Ovary (tissue), 9 donors: ENCODE results near the gene UBAC1. TPM values are rescaled to one million over a fixed set of nuclear protein-coding genes. Genes with fewer than 3 reads are reported as not detected.

Source experiments
- DNase-seq, 5 donors: peaks; one replicate each; pipeline ENCODE4 v3.0.0-alpha.2; 2019 to 2020
- H3K27ac ChIP-seq, 2 donors: fragments of 200-600 bp; one replicate each; pipeline versions ENCODE4 v1.5.1 to v1.8.0; 2019 to 2022
- H3K27me3 ChIP-seq: fragments of 200-600 bp; one replicate; pipeline ENCODE4 v1.8.0; 2022
- H3K36me3 ChIP-seq: fragments of 200-600 bp; sonication (generic); one replicate; pipeline ENCODE4 v1.5.1; 2019
- H3K4me1 ChIP-seq: one replicate; pipeline ENCODE4 v1.8.1; 2013; ENCODE audit warnings: mild to moderate bottlenecking, moderate library complexity; ENCODE audit not compliant: insufficient read depth
- H3K4me3 ChIP-seq: fragments of 200-600 bp; sonication (generic); one replicate; pipeline ENCODE4 v1.5.1; 2017
- H3K9me3 ChIP-seq, 2 donors: fragments of 200-600 bp in 1 of 2; sonication (generic) in 1 of 2; one replicate each; pipeline versions ENCODE4 v1.5.1 to v1.8.1; 2013 to 2019; ENCODE audit warnings: mild to moderate bottlenecking in 1 of 2, moderate library complexity in 1 of 2
- CTCF ChIP-seq, 3 donors: fragments of 450-650 bp in 2 of 3; fragments of 200-600 bp in 1 of 3; IDR thresholded peaks; one replicate each; pipeline versions ENCODE4 v1.5.1 to v1.8.0; 2016 to 2022; ENCODE audit warnings: antibody characterized with exemption in 3 of 3, mild to moderate bottlenecking in 1 of 3
- EP300 ChIP-seq: sonication (generic); formaldehyde crosslinking; IDR thresholded peaks from one replicate; pipeline ENCODE4 v1.6.1; 2017; ENCODE audit warnings: antibody characterized with exemption
- POLR2A ChIP-seq: fragments of 450-650 bp; IDR thresholded peaks from one replicate; pipeline ENCODE4 v1.6.1; 2017; ENCODE audit warnings: antibody characterized with exemption, mild to moderate bottlenecking, moderate library complexity
- WGBS, 3 donors: extraction: QIAGEN DNeasy Blood & Tissue Kit in 1 of 3; methylation state at CpG; one replicate each; pipeline versions ENCODE4 v1.1.5 to v1.1.7; 2013 to 2017; 5-methylcytosine and 5-hydroxymethylcytosine counted together
- intact Hi-C, 4 donors: fragments of 100-400 bp; cut with DNase I; formaldehyde crosslinking; loops; one replicate each; pipeline versions ENCODE4 v1.11.0 to v1.15.1; 2022 to 2023
- polyA plus RNA-seq, 2 donors: library from polyadenylated mRNA; stranded (reverse); fragments of 200-250 nt in 1 of 2; fragments of 350-450 nt in 1 of 2; fragmentation: Illumina TruSeq in 1 of 2; extraction: RNeasy Lipid Tissue Mini Kit (QIAGEN cat#74804) in 1 of 2; gene quantifications; one replicate each; pipeline ENCODE4 v1.2.3, GENCODE V29; 2013 to 2014
- total RNA-seq, 7 donors: library from RNA; depleted of rRNA in 2 of 7; stranded (reverse); fragments of >200 nt in 2 of 7; fragmentation: NEBNext Ultra II Directional in 3 of 7; extraction: Animal tissue kit (Norgen Biotek cat#: 25700) in 3 of 7; gene quantifications; one replicate each; pipeline versions ENCODE4 v1.1.0 to v1.2.4, GENCODE V29; 2016 to 2023
- donor health status: DM: no; HTN: no; CAD: no; lungs with moderate emphysema.
- donor health status: DM: no; HTN: no; CAD: no.
- donor health status: Bipolar disorder and iron deficiency.
- donor health status: DM: yes; HTN: yes; CAD: no.
- donor health status: DM: no; HTN: no; CAD: no.
- donor health status: DM: yes; HTN: yes; CAD: no.

Gene UBAC1
- total and polyA plus RNA-seq, 9 donors = 19.7 to 42.0 (median 33.4) TPM

GRCh38 chr9:136004712-136005111, 43.5 kb upstream of the UBAC1 start:
- Histone ChIP-seq H3K27me3 (no peaks in the 10 kb centered on the region), H3K9me3 (no peaks in the 10 kb centered on the region), H3K4me3 (no peak overlapping the region), H3K36me3 (no peaks in the 10 kb centered on the region), H3K27ac (no peak overlapping the region), H3K4me1 (no peaks in the 10 kb centered on the region)
- TF ChIP-seq EP300 (no peak), CTCF (IDR thresholded peaks at IDR 0.05) (no peak), POLR2A (no peak)
- intact Hi-C loops = no loop called here
- 81 to 93% (median 89%) methylated on average over 12 to 15 of the region's 15 CpGs for WGBS, 3 donors
- no peak for DNase-seq

GRCh38 chr9:136004219-136004618, 43.0 kb upstream of the UBAC1 start:
- Histone ChIP-seq H3K27me3 (no peaks in the 10 kb centered on the region), H3K4me1 (no peaks in the 10 kb centered on the region), H3K36me3 (no peaks in the 10 kb centered on the region), H3K9me3 (no peaks in the 10 kb centered on the region), H3K27ac (no peak overlapping the region), H3K4me3 (no peak overlapping the region)
- WGBS, 3 donors = 78 to 91% (median 83%) methylated on average over 5 to 9 of the region's 9 CpGs
- DNase-seq = no peak
- TF ChIP-seq CTCF (IDR thresholded peaks at IDR 0.05) = no peak
- TF ChIP-seq POLR2A = no peak
- no peak for TF ChIP-seq EP300
- intact Hi-C loops = no loop called here

GRCh38 chr9:136003411-136004218, 42.4 kb upstream of the UBAC1 start:
- H3K4me1 ChIP-seq = no peaks in the 10 kb centered on the region
- H3K9me3 ChIP-seq = no peaks in the 10 kb centered on the region
- no peak overlapping the region for H3K27ac ChIP-seq
- no peaks in the 10 kb centered on the region for H3K36me3 ChIP-seq
- WGBS, 3 donors = 28 to 41% (median 33%) methylated on average over 9 to 15 of the region's 15 CpGs
- TF ChIP-seq POLR2A (no peak), CTCF (IDR thresholded peaks at IDR 0.05) (no peak), EP300 (no peak)
- intact Hi-C loops = no loop called here
- no peak for DNase-seq
- no peak overlapping the region for H3K4me3 ChIP-seq
- no peaks in the 10 kb centered on the region for H3K27me3 ChIP-seq

- Histone ChIP-seq H3K9me3 (no peaks in the 10 kb centered on the region), H3K4me1 (no peaks in the 10 kb centered on the region), H3K27me3 (no peaks in the 10 kb centered on the region), H3K36me3 (no peaks in the 10 kb centered on the region), H3K4me3 (no peak overlapping the region), H3K27ac (no peak overlapping the region)
- WGBS, 3 donors = 46 to 62% (median 55%) methylated on average over 10 of the region's 10 CpGs
- DNase-seq = no peak
- TF ChIP-seq EP300 (no peak), POLR2A (no peak), CTCF (IDR thresholded peaks at IDR 0.05) (no peak)
- intact Hi-C loops = no loop called here
These were observed 41.7 kb upstream of the UBAC1 start for GRCh38 chr9:136002881-136003280.
